Measurements from ENCODE around the gene WWOX.

The WWOX gene

GRCh38 chr16:78522327-78522726, 422.9 kb downstream of the WWOX start:
- Mint-ChIP-seq H3K36me3 (peaks cover 2% of the 10 kb centered on the region), H3K27me3 (no peaks in the 10 kb centered on the region), H3K4me3 (no peak overlapping the region), H3K4me1 (ENCODE audit: low read depth) (no peaks in the 10 kb centered on the region), H3K27ac (no peak overlapping the region), H3K9me3 (ENCODE audit: low read depth) (no peaks in the 10 kb centered on the region)

- Mint-ChIP-seq H3K4me3 (no peak overlapping the region), H3K4me1 (ENCODE audit: low read depth) (no peaks in the 10 kb centered on the region), H3K9me3 (ENCODE audit: low read depth) (no peaks in the 10 kb centered on the region), H3K36me3 (peaks cover under 1% of the 10 kb centered on the region), H3K27me3 (no peaks in the 10 kb centered on the region), H3K27ac (no peak overlapping the region)
These were observed 423.9 kb downstream of the WWOX start for GRCh38 chr16:78523212-78523985.

DNA sequence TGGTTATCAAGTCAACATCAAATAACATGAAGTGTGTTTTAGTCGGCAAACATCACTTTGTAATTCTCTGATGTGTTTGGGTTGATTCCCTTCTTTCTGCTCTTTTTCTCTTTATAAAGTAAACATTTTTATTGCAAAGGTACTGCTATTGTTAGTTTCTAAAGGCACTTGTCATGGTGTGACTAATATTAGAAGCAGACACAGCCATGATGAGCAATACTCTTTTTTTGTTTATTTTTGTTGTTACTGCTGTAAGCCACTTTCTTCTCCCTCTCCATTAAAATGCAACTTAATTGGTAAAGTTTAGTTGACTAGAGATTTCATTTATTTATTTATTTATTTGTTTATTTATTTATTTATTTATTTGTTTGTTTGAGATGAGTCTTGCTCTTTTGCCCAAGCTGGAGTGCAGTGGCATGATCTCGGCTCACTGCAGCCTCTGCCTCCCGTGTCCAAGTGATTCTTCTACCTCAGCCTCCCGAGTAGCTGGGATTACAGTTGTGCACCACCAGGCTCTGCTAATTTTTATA, 424.7 kb downstream of the WWOX start:
- no peak overlapping the region for H3K27ac Mint-ChIP-seq

DNA sequence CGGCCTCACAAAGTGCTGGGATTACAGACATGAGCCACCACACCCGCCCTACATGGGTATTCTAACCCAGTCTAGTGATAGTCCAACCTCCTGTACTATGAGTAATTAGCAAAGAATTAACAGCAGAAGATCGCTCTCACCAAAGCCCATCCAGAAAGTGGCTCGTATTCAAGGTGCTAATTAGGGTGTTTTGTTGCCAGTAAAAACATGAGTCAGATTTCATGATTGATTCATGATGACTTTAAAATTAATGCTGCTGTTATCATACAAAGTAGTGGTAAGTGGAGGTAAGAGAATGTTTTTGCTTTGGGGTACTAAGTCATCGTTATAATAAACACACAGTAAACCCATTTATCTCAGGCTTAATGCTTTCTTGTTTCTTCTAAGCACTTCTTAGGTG, 428.8 kb downstream of the WWOX start:
- Mint-ChIP-seq H3K9me3 (ENCODE audit: low read depth) (no peaks in the 10 kb centered on the region), H3K36me3 (peaks cover 4% of the 10 kb centered on the region), H3K4me1 (ENCODE audit: low read depth) (no peaks in the 10 kb centered on the region), H3K27me3 (no peaks in the 10 kb centered on the region), H3K4me3 (no peak overlapping the region), H3K27ac (no peak overlapping the region)

More for the DNA sequence above, 424.7 kb downstream of the WWOX start:
- Mint-ChIP-seq H3K36me3 (peaks cover 2% of the 10 kb centered on the region), H3K4me3 (no peak overlapping the region), H3K9me3 (ENCODE audit: low read depth) (no peaks in the 10 kb centered on the region), H3K27me3 (no peaks in the 10 kb centered on the region), H3K4me1 (ENCODE audit: low read depth) (no peaks in the 10 kb centered on the region)

- peaks cover 6% of the 10 kb centered on the region for H3K36me3 Mint-ChIP-seq
- no peaks in the 10 kb centered on the region for H3K4me1 Mint-ChIP-seq (ENCODE audit: low read depth)
- no peak overlapping the region for H3K4me3 Mint-ChIP-seq
- no peaks in the 10 kb centered on the region for H3K9me3 Mint-ChIP-seq (ENCODE audit: low read depth)
- no peaks in the 10 kb centered on the region for H3K27me3 Mint-ChIP-seq
- no peak overlapping the region for H3K27ac Mint-ChIP-seq
These were observed 430.4 kb downstream of the WWOX start for GRCh38 chr16:78529881-78530280.

- Mint-ChIP-seq H3K27me3 (no peaks in the 10 kb centered on the region), H3K36me3 (peaks cover 6% of the 10 kb centered on the region), H3K4me3 (no peak overlapping the region), H3K9me3 (ENCODE audit: low read depth) (no peaks in the 10 kb centered on the region), H3K4me1 (ENCODE audit: low read depth) (no peaks in the 10 kb centered on the region), H3K27ac (no peak overlapping the region)
These were observed 430.8 kb downstream of the WWOX start for GRCh38 chr16:78530283-78530682.

GRCh38 chr16:78535098-78535497, 435.6 kb downstream of the WWOX start:
- no peak overlapping the region for H3K4me3 Mint-ChIP-seq
- no peaks in the 10 kb centered on the region for H3K9me3 Mint-ChIP-seq (ENCODE audit: low read depth)
- H3K36me3 Mint-ChIP-seq: peaks cover 12% of the 10 kb centered on the region
- H3K4me1 Mint-ChIP-seq (ENCODE audit: low read depth): no peaks in the 10 kb centered on the region
- no peak overlapping the region for H3K27ac Mint-ChIP-seq
- H3K27me3 Mint-ChIP-seq: no peaks in the 10 kb centered on the region

DNA sequence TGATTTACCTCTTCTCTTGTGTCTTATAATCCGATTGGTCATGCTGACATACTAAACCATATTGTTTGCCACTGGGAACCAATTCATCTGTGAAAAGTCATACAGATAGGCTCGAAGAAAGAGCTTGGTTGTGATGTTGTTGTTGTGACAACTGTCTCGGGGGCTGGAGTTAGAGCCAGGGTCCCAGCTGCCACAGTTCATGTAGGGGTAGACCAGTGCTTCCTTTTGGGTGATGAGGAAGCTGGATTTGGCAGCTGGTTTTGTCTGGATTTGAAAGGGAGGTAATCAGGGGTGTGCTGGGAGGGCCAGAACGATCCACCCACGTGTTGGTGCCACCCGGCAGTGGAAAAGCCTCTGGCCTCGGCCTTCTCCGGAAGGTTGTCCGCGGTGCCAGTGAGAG, 438.1 kb downstream of the WWOX start:
- no peak overlapping the region for H3K4me3 Mint-ChIP-seq

DNA sequence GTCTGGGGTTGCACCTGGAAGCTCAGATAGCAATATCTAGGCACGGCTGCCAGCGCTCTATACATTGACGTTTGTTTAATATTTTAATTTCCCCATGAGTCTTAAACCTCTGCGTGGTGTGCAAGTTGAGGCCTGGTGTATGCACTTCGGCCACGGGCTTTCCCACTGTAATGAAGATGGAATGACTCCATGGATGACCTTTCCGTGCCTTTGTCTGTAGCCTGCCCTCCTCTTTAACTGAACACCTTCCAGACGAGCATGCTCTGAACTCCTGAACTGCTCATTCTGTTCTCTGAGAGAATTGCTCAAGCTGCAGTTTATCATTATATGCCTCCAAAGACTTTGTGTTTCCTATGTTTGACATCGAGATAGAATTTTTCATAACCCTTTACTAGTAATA, 438.8 kb downstream of the WWOX start:
- H3K4me3 Mint-ChIP-seq: no peak overlapping the region
- peaks cover 18% of the 10 kb centered on the region for H3K36me3 Mint-ChIP-seq
- H3K4me1 Mint-ChIP-seq (ENCODE audit: low read depth): no peaks in the 10 kb centered on the region
- H3K27ac Mint-ChIP-seq: no peak overlapping the region
- no peaks in the 10 kb centered on the region for H3K27me3 Mint-ChIP-seq
- H3K9me3 Mint-ChIP-seq (ENCODE audit: low read depth): no peaks in the 10 kb centered on the region

More for the DNA sequence above, 438.1 kb downstream of the WWOX start:
- Mint-ChIP-seq H3K27ac (no peak overlapping the region), H3K4me1 (ENCODE audit: low read depth) (no peaks in the 10 kb centered on the region), H3K36me3 (peaks cover 12% of the 10 kb centered on the region), H3K9me3 (ENCODE audit: low read depth) (no peaks in the 10 kb centered on the region), H3K27me3 (no peaks in the 10 kb centered on the region)

DNA sequence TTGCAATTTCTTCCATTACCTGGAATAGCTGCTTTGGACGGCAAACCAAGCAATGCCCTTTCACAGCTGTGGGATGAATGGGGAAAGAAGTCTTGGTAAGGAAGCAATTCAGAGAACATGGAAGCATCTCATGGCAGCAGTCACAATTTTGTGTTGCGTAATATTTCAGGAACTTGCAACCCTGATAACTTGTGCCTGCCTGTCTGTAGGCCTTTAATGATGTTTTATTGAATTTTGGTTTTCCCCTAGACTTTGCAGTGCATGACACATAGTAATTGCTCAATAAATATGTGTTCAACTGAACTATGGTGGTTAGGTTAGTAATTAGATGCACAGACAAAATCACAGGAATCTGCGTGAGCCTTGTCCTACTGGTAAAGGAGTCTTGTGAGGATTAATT, 439.5 kb downstream of the WWOX start:
- Mint-ChIP-seq H3K4me1 (ENCODE audit: low read depth) (no peaks in the 10 kb centered on the region), H3K9me3 (ENCODE audit: low read depth) (no peaks in the 10 kb centered on the region), H3K4me3 (no peak overlapping the region), H3K36me3 (peaks cover 15% of the 10 kb centered on the region), H3K27me3 (no peaks in the 10 kb centered on the region), H3K27ac (no peak overlapping the region)

DNA sequence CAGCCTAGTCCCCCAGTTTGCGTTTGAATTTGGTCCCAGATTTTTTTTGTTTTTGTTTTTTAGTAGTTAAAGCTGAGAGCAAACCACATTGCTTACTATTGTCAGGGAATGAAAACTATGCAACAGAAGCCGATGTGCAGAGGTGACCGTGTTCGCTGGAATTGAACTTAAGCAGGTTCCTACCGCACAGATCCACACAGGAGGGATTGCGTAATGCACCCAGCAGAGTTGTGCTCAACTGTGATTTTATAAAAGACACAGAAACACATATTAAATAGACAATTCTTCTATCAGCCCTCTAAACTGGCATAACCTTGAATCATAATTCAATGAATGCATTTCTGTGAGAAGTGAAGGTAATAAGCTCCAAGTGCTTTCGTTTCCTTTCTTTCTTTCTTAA, 443.0 kb downstream of the WWOX start:
- Mint-ChIP-seq H3K4me3 (no peak overlapping the region), H3K27me3 (no peaks in the 10 kb centered on the region), H3K4me1 (ENCODE audit: low read depth) (no peaks in the 10 kb centered on the region), H3K9me3 (ENCODE audit: low read depth) (no peaks in the 10 kb centered on the region), H3K36me3 (peaks cover 8% of the 10 kb centered on the region), H3K27ac (no peak overlapping the region)

DNA sequence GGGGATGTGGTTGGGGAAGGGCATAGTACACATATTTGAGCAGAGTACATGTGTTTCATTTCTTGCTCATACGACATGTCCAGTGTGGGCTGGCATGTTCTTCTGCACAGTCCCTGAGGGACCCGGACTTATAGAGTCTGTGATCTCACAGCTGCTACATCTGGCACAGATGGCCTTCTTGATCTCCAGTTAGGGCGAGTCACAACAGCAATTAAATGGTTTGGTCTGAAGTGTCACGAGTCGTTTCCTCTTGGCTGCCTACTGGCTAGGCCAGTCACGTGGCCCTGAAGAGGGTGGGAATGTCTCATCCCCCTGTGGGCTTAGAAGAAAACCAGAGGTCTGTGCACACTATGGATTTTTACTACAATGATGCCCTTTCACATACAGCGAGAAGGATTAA, 443.6 kb downstream of the WWOX start:
- Mint-ChIP-seq H3K27ac (no peak overlapping the region), H3K4me3 (no peak overlapping the region), H3K36me3 (peaks cover 7% of the 10 kb centered on the region), H3K9me3 (ENCODE audit: low read depth) (no peaks in the 10 kb centered on the region), H3K27me3 (no peaks in the 10 kb centered on the region), H3K4me1 (ENCODE audit: low read depth) (no peaks in the 10 kb centered on the region)

DNA sequence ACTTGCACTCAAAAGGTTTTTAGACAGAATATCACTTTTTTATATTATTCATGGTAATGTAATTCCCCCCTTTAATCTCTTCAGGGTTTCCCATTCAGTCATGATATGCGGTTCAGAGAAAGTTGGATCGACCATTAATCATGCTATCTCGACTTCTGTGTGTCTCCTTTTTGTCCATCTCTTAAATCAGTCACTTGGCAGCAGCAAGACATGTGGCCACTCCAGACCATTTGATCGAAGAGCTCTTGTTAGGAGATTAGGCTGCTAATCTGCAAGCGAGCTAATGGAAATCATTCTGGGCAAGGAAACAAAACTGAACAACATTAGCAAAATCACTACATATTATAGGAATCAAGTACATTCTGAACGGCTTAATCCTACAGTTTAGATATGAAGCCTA, 449.9 kb downstream of the WWOX start:
- Mint-ChIP-seq H3K4me1 (ENCODE audit: low read depth) (peaks cover 10% of the 10 kb centered on the region), H3K9me3 (ENCODE audit: low read depth) (no peaks in the 10 kb centered on the region)

GRCh38 chr16:78551487-78552085, 452.1 kb downstream of the WWOX start:
- Mint-ChIP-seq H3K9me3 (ENCODE audit: low read depth) (no peaks in the 10 kb centered on the region), H3K4me1 (ENCODE audit: low read depth) (peaks cover 10% of the 10 kb centered on the region), H3K36me3 (no peaks in the 10 kb centered on the region), H3K27ac (no peak overlapping the region), H3K4me3 (no peak overlapping the region), H3K27me3 (no peaks in the 10 kb centered on the region)

More for the DNA sequence above, 449.9 kb downstream of the WWOX start:
- H3K27me3 Mint-ChIP-seq: no peaks in the 10 kb centered on the region
- H3K36me3 Mint-ChIP-seq: no peaks in the 10 kb centered on the region
- H3K4me3 Mint-ChIP-seq: no peak overlapping the region
- H3K27ac Mint-ChIP-seq: no peak overlapping the region

- H3K27me3 Mint-ChIP-seq: no peaks in the 10 kb centered on the region
- H3K36me3 Mint-ChIP-seq: no peaks in the 10 kb centered on the region
- peaks cover 10% of the 10 kb centered on the region for H3K4me1 Mint-ChIP-seq (ENCODE audit: low read depth)
- H3K27ac Mint-ChIP-seq: no peak overlapping the region
- H3K4me3 Mint-ChIP-seq: no peak overlapping the region
- no peaks in the 10 kb centered on the region for H3K9me3 Mint-ChIP-seq (ENCODE audit: low read depth)
These were observed 452.7 kb downstream of the WWOX start for GRCh38 chr16:78552106-78552675.

Data from activated naive CD8-positive, alpha-beta T cell (primary cell).